ENCODE measurements around the gene IQUB.

- TF ChIP-seq POLR2A (IDR thresholded peaks at IDR 0.05; ENCODE audit: low read depth, low read length) (no peak), POLR2AphosphoS5 (IDR thresholded peaks at IDR 0.05; ENCODE audit: low read depth, low read length) (no peak)
Measured at GRCh38 chr7:123528265-123528664, 6.1 kb downstream of the IQUB start.
